Activated CD8-positive, alpha-beta memory T cell treated with anti-CD3 and anti-CD28 coated beads for 1 hour (primary cell): ENCODE measurements around the gene OSBPL5.
"Not testable (repeated sequence)": the region's sequence is repeated elsewhere in the genome, so short reads cannot be mapped to it uniquely, and the experiment has no call there.

Experiments used
- DNase-seq, 2 donors: peaks; one replicate each; pipeline ENCODE4 v3.0.0-alpha.2; 2020; ENCODE audit warnings: low read depth in 1 of 2; ENCODE audit errors: extremely low read depth in 1 of 2

Gene OSBPL5

GRCh38 chr11:3123761-3124733 is 41.1 kb downstream of the OSBPL5 start:
- DNase-seq = no peak

GRCh38 chr11:3123305-3123704 is 41.8 kb downstream of the OSBPL5 start:
- no peak for DNase-seq

DNA sequence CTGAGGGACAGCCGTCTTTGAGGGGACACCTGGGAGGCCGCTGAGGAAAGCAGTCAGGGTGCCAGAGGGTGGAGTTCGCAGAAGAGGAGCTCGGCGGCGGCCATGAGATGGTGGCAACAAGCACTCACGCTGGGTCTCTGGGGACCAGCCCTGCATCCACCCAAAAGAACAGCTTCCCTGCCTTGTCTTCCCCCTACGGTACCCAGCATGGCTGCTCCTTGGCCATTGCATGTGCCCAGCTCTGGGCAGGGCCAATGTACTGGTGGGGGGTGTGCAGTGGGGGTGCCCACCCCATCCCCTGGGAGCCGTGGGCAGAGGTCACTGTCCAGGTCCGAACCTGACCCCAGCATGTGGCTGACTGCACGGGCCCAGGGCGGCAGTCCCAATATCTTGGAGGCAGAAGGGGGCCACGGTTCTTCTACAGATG is 42.3 kb downstream of the OSBPL5 start:
- DNase-seq = no peak

DNA sequence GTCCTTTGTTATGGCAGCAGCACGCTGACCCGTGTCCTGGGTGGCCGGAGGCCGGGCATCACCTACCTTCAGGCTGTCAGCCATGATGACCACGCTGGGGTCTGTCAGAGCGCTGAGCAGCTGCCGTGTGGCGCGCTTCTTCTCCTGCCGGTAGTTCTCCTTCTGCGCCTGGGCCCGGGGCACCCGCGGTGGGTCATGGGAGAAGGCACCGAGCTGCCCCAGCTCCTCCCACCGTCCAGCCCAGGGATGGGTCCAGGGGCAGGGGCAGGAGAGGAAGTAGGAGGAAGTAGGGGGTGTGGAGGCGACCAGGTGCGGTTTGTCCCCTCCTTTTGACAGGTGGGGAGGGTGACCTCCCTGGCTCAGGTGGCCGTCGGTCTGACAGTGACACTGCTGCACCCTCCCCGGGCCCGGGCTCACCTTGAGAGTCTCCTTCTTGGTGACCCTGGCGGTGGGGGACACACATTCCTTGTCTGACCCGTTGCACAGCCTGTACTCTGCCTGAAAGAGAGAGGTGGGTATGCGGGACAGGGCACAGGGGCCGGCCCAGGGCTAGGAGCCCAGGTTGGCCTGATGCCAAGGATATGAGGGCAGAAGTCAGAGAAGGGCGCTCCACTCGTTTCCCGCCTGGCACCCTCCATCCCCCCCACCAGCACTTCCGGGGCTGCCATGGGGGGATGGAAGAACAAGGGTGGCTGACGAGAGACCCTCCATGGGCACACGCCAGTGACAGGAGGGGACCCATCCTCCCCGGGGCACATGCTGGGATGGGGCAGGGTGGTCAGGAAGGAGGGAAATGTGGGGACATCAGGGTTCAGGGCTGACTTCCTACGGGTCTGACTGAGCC is 43.0 kb downstream of the OSBPL5 start:
- DNase-seq = no peak

GRCh38 chr11:3121416-3121815 is 43.7 kb downstream of the OSBPL5 start:
- DNase-seq = no peak

GRCh38 chr11:3120071-3120792 is 44.9 kb downstream of the OSBPL5 start:
- DNase-seq = no peak

DNA sequence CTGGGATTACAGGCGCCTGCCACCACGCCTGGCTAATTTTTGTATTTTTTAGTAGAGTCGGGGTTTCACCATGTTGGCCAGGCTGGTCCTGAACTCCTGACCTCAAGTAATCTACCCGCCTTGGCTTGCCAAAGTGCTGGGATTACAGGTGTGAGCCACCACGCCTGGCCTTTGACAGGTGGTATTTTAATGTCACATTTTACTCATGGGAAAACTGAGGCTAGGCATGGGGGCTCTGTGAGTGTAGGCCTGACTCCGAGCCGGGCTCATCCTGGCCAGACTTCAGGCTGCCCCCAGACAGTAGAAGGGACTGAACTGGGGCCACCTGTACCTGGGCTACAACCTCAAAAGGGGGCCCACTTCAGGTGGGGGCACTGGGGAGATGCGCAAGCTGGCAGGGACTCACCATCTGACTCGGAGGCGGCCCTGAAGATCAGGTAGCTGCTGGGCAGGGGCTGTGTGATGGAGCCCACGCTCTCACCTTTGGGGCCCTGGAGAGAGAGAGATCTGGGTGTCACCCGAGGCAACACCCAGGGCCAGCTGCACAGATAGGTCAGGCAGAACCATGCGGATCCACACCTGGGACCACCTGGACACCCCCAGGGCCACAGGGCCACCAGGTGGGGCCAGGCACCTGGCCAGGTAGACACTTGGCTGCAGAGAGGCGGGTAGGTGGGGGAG is 45.8 kb downstream of the OSBPL5 start:
- no peak for DNase-seq

GRCh38 chr11:3115321-3115720 is 49.8 kb downstream of the OSBPL5 start:
- DNase-seq = no peak

GRCh38 chr11:3113661-3114060 is 51.4 kb downstream of the OSBPL5 start:
- not testable (repeated sequence) for DNase-seq

- no peak for DNase-seq
Observed at GRCh38 chr11:3111919-3112690, 53.0 kb downstream of the OSBPL5 start.

GRCh38 chr11:3111466-3111865 is 53.6 kb downstream of the OSBPL5 start:
- DNase-seq = no peak

DNA sequence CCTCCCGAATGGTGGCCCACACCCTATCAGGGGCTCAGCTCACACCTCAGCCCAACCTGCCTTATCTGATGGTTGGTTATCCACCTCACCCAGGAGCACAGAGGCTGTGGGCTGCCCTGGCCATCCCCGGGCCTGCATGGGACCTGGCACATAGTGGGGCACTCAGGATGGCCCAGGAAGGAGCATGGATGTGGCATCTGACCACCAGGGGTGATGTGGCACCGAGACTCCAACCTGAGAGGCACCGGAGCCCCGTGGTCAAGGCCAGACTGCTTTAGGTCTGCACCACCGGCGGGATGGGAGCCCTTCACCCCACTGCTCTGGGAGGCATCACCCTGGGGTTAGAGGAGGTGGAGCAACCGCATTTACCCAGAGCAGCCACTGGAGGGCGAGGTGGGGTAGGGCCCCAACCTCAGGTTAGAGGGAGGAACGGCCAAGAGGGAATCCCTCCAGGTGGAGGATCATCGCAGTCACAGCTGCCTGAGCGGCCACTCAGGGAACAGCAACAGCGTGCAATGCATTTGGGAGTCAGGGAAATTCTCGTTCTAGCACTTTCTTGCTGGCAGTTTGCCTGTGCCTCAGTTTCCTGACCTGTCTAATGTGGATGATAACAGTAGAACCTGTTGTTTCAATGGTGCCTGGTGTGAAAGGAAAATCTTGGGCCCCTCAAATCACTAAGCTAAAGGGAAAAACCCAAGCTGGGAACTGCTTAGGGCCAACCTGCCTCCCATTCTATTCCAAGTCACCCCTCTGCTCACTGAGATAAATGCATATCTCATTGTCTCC is 55.0 kb downstream of the OSBPL5 start:
- DNase-seq = peak in 1 of 2 donors; percentile 17

DNA sequence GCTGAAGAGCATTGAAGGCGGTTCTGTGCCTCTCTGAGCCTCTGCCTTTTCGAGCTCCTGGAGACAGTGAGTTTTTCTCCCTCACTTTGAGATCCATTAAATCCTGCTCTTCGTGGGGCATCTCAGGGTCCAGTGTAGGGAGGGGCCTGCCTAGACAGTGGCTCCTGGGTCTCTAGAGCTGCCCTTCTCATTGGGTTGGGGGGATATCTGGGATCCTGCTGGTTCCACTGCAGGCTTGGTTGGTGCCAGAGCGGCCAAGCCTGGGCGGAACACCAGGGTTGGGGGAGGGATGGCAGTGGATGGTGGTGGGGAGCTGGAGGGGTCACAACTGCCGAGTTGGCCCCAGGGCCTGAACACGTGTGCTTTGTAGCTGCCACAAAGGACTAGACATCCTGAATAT is 55.7 kb downstream of the OSBPL5 start:
- DNase-seq = no peak

- no peak for DNase-seq
Observed at GRCh38 chr11:3108183-3108721, 56.9 kb downstream of the OSBPL5 start.

DNA sequence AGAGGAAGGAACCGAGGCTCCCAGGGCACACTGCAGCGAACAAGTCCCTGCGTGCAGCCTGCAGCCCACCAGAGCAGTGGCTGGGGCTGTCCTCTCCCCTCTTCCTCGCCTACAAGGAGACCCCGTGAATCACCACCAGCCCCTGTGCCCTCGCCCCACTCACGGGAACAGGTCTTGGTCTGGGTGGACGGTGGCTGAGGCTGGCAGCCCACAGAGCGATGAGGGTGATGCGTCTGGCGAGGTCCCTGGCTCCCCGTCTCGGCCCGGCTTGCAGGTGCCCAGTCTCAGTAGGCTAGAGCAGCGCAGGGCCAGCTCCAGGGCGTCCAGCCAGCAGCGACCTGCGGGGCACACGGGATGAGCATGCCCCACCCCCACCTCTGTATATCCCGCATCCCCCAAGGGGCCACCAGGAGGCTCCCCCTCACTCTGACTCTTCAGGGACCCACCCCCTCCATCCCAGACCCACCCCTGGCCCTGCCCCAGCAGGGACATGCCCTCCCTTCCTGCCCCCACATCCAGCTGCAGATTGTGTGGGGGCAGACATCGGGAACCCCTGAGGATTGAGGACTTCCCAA is 57.4 kb downstream of the OSBPL5 start:
- DNase-seq = no peak

DNA sequence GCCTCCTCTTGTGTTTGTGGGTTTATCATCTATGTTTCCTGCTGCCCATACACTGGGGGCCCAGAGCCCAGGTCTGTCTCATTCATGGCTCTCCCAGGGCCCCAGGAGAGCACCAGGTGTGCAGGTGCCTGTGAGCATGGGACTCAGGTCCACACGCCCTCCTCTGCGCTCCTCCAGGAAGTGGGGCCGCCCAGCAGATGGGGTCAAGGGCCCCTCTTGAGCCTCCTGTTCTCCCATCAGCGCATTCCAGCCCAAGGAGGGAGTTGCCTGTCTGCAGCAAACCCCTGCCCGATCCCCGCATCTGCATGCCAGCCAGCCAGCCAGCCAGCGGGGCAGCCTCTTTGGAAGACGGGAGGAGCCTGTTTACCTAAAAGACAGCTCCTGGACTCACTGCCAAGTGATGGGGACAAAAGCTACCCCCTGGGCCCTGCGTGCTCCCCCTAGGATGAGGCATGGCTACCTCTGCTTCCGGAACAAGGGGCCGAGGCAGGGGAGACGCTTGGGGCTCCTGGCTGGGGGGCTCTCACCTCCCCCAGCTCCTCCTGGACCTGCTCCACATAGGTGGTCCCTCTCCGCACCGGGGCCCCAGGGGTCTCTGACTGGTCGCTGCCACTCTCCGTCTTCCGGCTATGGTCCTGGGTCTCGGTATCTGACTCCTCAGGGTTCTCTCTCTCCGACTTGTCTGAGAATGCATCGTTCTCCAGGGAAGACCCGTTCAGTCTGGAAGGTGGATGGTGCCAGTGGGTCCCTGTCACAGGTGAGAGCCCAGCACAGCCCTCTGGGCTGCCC is 58.2 kb downstream of the OSBPL5 start:
- DNase-seq = no peak
